Neural progenitor cell (in vitro differentiated cells): ENCODE measurements around the gene MED28. TPM values are rescaled to one million over a fixed set of nuclear protein-coding genes. Genes with fewer than 3 reads are reported as not detected.

Experiments used
- DNase-seq: peaks from one replicate; pipeline ENCODE4 v3.0.0-alpha.2; 2016; ENCODE audit warnings: low spot score
- H2AFZ ChIP-seq: fragments of 200-600 bp; sonication (generic); replicated peaks from 2 replicates; pipeline ENCODE4 v1.6.1; 2016; ENCODE audit warnings: antibody characterized with exemption
- H3F3A ChIP-seq: fragments of 200-600 bp; sonication (generic); 2 replicates; pipeline ENCODE4 v1.6.1; 2016; ENCODE audit warnings: antibody characterized with exemption, low read depth
- H3K27ac ChIP-seq: fragments of 200-600 bp; sonication (generic); 2 replicates; pipeline ENCODE4 v1.5.1; 2016; ENCODE audit warnings: mild to moderate bottlenecking
- H3K27me3 ChIP-seq: fragments of 200-600 bp; sonication (generic); 2 replicates; pipeline ENCODE4 v1.6.1; 2016; ENCODE audit warnings: mild to moderate bottlenecking, moderate library complexity
- H3K36me3 ChIP-seq: fragments of 200-600 bp; sonication (generic); 2 replicates; pipeline ENCODE4 v1.5.1; 2016
- H3K4me1 ChIP-seq: fragments of 200-600 bp; sonication (generic); 2 replicates; pipeline ENCODE4 v1.6.1; 2016; ENCODE audit warnings: mixed run types
- H3K4me2 ChIP-seq: fragments of 200-600 bp; sonication (generic); 2 replicates; pipeline ENCODE4 v1.6.1; 2016
- H3K4me3 ChIP-seq: fragments of 200-600 bp; sonication (generic); 2 replicates; pipeline ENCODE4 v1.5.1; 2016
- H3K79me2 ChIP-seq: fragments of 200-600 bp; sonication (generic); 2 replicates; pipeline ENCODE4 v1.6.1; 2016; ENCODE audit warnings: low read depth
- H3K9ac ChIP-seq: fragments of 200-600 bp; sonication (generic); 2 replicates; pipeline ENCODE4 v1.6.1; 2016
- H3K9me3 ChIP-seq: fragments of 200-600 bp; sonication (generic); 2 replicates; pipeline ENCODE4 v1.5.1; 2016; ENCODE audit warnings: low read depth
- H4K20me1 ChIP-seq: fragments of 200-600 bp; sonication (generic); 2 replicates; pipeline ENCODE4 v1.6.1; 2016; ENCODE audit warnings: low read depth
- H3K27ac Mint-ChIP-seq: 3 replicates; pipeline ENCODE4 v1.8.0; 2021; ENCODE audit warnings: mixed read lengths
- H3K27me3 Mint-ChIP-seq: 2 replicates; pipeline ENCODE4 v1.8.0; 2022; ENCODE audit warnings: low read depth, mild to moderate bottlenecking, inconsistent platforms, moderate library complexity, mixed read lengths; ENCODE audit not compliant: insufficient read depth
- H3K36me3 Mint-ChIP-seq: 3 replicates; pipeline ENCODE4 v1.8.0; 2021; ENCODE audit warnings: mixed read lengths
- H3K4me1 Mint-ChIP-seq: 3 replicates; pipeline ENCODE4 v1.8.0; 2021; ENCODE audit warnings: mixed read lengths
- H3K4me3 Mint-ChIP-seq: 3 replicates; pipeline ENCODE4 v1.8.0; 2021; ENCODE audit warnings: mild to moderate bottlenecking, moderate library complexity, mixed read lengths
- H3K9me3 Mint-ChIP-seq: 3 replicates; pipeline ENCODE4 v1.8.0; 2020; ENCODE audit warnings: mixed read lengths
- EZH2 ChIP-seq: fragments of 200-600 bp; sonication (generic); IDR thresholded peaks from 2 replicates; pipeline ENCODE4 v1.6.1; 2017; ENCODE audit warnings: antibody characterized with exemption, mild to moderate bottlenecking, moderate library complexity
- EZH2phosphoT487 ChIP-seq: fragments of 200-600 bp; sonication (generic); IDR thresholded peaks from 2 replicates; pipeline ENCODE4 v1.6.1; 2017; ENCODE audit warnings: antibody characterized with exemption
- total RNA-seq: library from RNA; depleted of rRNA; stranded (reverse); fragments of >200 nt; gene quantifications from 2 replicates; pipeline ENCODE4 v1.2.3, GENCODE V29; 2015; ENCODE audit warnings: low replicate concordance
- TF ChIP-seq, protein P1 (sequence below): fragments of 200-600 bp; sonication (generic); IDR thresholded peaks from 2 replicates; pipeline ENCODE4 v1.5.1; 2017; ENCODE audit warnings: antibody characterized with exemption, mild to moderate bottlenecking

The MED28 gene
- total RNA-seq, 1 donor from 2014 or later, result 45.8 TPM

DNA sequence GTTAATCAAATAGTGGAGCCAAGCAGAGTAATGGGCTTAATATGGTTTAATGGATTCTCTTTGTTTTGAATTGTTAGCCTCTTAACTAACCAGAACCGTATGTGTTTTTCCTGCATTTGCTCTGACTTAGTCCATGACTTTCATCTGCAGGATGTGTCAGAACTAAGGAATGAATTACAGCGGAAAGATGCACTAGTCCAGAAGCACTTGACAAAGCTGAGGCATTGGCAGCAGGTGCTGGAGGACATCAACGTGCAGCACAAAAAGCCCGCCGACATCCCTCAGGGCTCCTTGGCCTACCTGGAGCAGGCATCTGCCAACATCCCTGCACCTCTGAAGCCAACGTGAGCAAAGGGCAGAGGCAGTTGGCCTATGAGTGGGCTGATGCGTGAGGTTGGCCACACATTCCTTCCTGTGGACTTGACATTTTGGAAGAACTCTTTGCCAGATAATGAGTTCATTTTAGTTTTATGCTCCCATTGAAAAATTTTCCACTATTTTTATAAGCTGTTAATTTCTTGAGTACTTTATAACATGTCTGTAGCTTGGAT lies 9.1 kb downstream of the MED28 start:
- Histone ChIP-seq H3K27me3 (no peaks in the 10 kb centered on the region), H3K4me1 (no peaks in the 10 kb centered on the region), H3K9ac (no peak overlapping the region), H4K20me1 (peaks cover 27% of the 10 kb centered on the region), H3K9me3 (no peaks in the 10 kb centered on the region), H2AFZ (no peak overlapping the region), H3K36me3 (peaks cover 14% of the 10 kb centered on the region), H3F3A (no peaks in the 10 kb centered on the region), H3K4me2 (no peak overlapping the region), H3K79me2 (peaks cover 36% of the 10 kb centered on the region), H3K27ac (no peak overlapping the region), H3K4me3 (no peak overlapping the region)
- H3K27ac Mint-ChIP-seq, result no peak overlapping the region
- DNase-seq, result no peak
- TF ChIP-seq EZH2 (no peak), EZH2phosphoT487 (no peak)
- TF ChIP-seq, protein P1, sequence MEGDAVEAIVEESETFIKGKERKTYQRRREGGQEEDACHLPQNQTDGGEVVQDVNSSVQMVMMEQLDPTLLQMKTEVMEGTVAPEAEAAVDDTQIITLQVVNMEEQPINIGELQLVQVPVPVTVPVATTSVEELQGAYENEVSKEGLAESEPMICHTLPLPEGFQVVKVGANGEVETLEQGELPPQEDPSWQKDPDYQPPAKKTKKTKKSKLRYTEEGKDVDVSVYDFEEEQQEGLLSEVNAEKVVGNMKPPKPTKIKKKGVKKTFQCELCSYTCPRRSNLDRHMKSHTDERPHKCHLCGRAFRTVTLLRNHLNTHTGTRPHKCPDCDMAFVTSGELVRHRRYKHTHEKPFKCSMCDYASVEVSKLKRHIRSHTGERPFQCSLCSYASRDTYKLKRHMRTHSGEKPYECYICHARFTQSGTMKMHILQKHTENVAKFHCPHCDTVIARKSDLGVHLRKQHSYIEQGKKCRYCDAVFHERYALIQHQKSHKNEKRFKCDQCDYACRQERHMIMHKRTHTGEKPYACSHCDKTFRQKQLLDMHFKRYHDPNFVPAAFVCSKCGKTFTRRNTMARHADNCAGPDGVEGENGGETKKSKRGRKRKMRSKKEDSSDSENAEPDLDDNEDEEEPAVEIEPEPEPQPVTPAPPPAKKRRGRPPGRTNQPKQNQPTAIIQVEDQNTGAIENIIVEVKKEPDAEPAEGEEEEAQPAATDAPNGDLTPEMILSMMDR, result no peak
- H3K27me3 Mint-ChIP-seq, result peaks cover 3% of the 10 kb centered on the region
- H3K4me3 Mint-ChIP-seq, result no peak overlapping the region
- peaks cover 49% of the 10 kb centered on the region for H3K36me3 Mint-ChIP-seq
- peaks cover 4% of the 10 kb centered on the region for H3K4me1 Mint-ChIP-seq
- H3K9me3 Mint-ChIP-seq, result no peaks in the 10 kb centered on the region

DNA sequence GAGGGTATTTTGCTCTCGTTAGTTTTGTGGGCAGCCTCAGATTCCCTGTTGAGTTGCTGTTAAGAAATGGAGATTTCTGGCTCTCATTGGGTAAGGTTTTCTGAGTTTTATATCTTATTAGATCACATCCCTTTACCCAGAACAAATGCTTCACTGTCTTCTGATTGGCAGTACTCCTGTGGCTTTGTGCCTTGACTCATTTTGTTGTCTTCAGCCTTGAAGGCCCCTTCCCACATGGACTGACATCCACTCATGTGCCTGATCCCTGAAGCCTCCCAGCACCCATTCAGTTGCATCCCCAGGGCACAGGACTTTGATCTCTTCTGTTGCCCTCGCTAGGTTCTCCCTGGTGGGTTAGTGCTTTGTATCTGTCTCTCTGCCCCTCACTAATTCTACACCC lies 10.4 kb downstream of the MED28 start:
- Mint-ChIP-seq H3K4me1 (no peaks in the 10 kb centered on the region), H3K4me3 (no peak overlapping the region), H3K27ac (no peak overlapping the region), H3K9me3 (no peaks in the 10 kb centered on the region), H3K36me3 (peaks cover 51% of the 10 kb centered on the region), H3K27me3 (peaks cover 3% of the 10 kb centered on the region)
- Histone ChIP-seq H2AFZ (no peak overlapping the region), H3K79me2 (peaks cover 23% of the 10 kb centered on the region), H3K4me3 (no peak overlapping the region), H3K4me2 (no peak overlapping the region), H3K27me3 (no peaks in the 10 kb centered on the region), H4K20me1 (peaks cover 14% of the 10 kb centered on the region), H3K36me3 (peaks cover 14% of the 10 kb centered on the region), H3K27ac (no peak overlapping the region), H3K4me1 (no peaks in the 10 kb centered on the region), H3K9ac (no peak overlapping the region), H3F3A (no peaks in the 10 kb centered on the region), H3K9me3 (no peaks in the 10 kb centered on the region)
- no peak for TF ChIP-seq EZH2
- TF ChIP-seq, protein P1, result no peak
- TF ChIP-seq EZH2phosphoT487, result no peak
- DNase-seq, result no peak

- DNase-seq, result no peak
- Mint-ChIP-seq H3K9me3 (no peaks in the 10 kb centered on the region), H3K4me1 (no peaks in the 10 kb centered on the region), H3K4me3 (no peak overlapping the region), H3K27ac (no peak overlapping the region), H3K27me3 (peaks cover 3% of the 10 kb centered on the region), H3K36me3 (peaks cover 37% of the 10 kb centered on the region)
- Histone ChIP-seq H3K27ac (no peak overlapping the region), H3K9ac (no peak overlapping the region), H3K9me3 (no peaks in the 10 kb centered on the region), H3K4me3 (no peak overlapping the region), H4K20me1 (peaks cover 8% of the 10 kb centered on the region), H3K79me2 (peaks cover 4% of the 10 kb centered on the region), H3K4me2 (no peak overlapping the region), H3K36me3 (peaks cover 15% of the 10 kb centered on the region), H3K4me1 (peaks cover 6% of the 10 kb centered on the region), H3K27me3 (no peaks in the 10 kb centered on the region), H3F3A (peaks cover 16% of the 10 kb centered on the region), H2AFZ (no peak overlapping the region)
- TF ChIP-seq EZH2 (no peak), EZH2phosphoT487 (no peak)
- TF ChIP-seq, protein P1, result no peak
Measured at GRCh38 chr4:17630228-17630627, 15.8 kb downstream of the MED28 start.
